GM21786 (cell line): ENCODE data around the gene TECPR1.

Experiments
- ATAC-seq: cut with Tn5 transposase; IDR thresholded peaks from one replicate; pipeline ENCODE4 v1.9.1; 2021; ENCODE audit not compliant: unreplicated experiment

Gene TECPR1

DNA sequence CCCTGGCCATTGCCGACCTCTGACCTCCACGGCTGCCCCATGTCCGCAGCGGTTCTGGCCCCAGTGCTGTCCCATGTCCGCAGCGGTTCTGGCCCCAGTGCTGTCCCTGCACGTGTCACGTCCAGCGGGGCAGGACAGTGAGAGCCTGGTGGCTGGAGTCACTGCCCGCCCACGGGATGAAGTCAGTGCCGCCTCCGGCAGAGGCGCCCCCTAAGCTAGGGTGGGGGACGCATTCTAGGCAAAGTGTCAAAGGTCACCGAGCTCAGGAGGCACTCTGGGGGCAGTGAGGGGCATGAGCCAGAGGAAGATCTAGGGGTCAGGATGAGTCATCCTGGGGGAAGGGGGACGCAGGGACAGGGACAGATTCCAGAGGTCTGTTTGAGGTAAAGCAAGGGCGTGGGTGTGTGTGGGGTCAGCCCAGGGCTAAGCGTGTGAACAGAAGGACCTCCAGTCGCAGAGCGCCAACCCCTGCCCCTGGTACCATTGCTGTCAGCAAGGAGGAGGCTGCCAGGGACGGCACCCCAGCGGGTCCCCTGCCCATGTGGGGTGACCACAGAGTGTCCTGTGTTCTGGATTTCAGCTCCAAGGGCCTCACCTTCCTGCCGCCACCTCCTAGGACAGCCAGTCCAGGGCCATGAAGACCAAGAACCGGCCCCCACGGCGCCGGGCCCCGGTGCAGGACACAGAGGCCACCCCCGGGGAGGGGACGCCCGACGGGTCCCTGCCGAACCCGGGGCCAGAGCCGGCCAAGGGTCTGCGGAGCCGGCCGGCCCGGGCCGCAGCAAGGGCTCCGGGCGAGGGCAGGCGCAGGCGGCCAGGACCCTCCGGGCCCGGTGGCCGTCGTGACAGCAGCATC is 40.1 kb downstream of the TECPR1 start:
- ATAC-seq, result no peak

DNA sequence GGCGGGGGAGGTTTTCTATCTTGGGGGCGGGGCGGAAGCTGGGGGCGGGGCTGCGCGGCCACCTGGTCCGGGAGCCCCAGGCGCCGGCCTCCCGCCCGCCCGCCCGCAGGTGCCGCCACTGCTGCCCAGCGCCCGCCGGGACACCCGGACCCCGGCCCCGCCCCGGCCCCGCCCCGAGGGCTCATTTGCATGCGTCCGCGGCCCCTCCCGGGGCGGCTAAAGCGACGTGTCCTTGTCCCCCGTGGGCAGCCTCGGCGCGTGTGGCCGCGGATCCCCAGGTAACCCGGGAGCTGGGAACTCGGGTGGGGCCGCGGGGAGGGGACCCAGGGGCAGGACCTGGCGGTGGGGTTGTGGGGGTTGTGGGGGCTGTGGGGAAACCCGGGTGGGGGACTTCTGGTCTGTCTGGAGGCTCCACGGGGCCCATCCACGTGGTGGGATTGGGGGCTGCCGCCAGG is 40.8 kb downstream of the TECPR1 start, which contains the start of gene BHLHA15:
BHLHA15 (plus strand) TSS at position 219 of the 455 bp plus-strand sequence. CDS start 871 bp downstream, outside the sequence.
- ATAC-seq, result no peak

DNA sequence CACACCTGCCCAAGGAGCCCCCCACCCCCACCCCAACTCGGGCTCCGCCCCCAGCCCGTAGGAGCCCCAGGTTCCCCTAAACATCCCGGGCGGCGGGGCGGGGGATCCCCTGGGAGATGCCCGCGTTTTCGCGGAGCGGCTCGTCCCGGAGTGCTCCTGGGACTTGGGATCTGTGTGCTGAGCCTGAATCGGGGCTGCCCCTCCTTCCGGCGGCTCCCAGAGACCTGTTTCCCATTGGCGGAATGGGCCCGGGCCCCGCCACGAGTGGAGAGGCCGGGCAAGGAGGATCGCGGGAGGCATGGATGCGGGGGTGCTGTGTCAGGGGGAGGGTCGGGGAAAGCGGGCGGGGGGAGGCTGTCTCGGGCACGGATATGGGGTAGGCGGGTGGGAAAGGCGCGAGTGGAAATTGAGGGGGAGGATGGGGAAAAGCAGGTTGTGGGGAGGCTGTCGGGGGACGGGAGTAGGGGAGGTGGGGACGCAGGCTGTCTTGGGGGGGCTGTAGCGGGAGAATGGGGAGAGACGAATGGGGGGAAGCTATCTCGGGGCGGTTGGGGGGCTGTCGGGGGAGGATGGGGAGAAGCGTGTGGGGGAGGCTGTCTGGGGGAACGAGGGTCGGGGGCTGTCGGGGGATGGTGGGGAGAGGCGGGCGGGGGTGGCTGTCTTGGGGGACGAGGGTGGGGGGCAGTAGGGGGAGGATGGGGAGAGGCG is 41.4 kb downstream of the TECPR1 start:
- no peak for ATAC-seq

DNA sequence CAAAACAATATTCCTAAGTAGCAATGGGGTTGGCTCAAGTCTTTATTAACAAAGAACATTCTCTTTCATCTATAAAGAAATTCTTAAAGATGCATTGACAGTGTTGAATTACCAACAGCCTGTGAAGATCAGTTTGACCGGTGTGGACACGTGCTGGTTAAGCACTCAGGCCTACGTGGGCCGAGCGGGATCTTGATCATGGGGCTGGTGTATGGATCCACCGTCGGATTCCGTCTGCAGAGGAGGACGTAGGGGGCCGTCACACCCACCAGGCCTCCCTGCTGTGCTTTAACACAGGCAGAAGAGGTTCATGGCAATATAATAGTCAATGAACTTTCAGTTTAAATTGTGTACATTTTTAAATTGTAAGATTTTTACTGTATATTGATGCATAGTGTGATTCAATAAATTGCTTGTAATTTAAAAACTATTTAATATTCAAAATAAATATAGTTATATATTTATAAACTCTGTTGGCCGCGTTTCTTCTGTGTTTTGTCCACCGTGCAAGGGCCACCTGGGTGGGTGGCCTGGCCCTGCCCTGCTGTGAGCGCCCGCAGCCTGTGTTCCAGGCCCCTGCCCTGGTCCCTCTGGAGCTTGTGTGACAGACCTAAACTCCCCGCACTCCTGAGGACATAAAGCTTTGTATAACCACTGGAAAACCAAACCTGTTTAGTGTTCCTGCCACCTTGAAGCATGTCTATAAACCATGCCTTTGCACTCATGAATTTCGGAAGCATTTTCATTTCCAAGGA is 42.7 kb downstream of the TECPR1 start:
- ATAC-seq, result no peak

DNA sequence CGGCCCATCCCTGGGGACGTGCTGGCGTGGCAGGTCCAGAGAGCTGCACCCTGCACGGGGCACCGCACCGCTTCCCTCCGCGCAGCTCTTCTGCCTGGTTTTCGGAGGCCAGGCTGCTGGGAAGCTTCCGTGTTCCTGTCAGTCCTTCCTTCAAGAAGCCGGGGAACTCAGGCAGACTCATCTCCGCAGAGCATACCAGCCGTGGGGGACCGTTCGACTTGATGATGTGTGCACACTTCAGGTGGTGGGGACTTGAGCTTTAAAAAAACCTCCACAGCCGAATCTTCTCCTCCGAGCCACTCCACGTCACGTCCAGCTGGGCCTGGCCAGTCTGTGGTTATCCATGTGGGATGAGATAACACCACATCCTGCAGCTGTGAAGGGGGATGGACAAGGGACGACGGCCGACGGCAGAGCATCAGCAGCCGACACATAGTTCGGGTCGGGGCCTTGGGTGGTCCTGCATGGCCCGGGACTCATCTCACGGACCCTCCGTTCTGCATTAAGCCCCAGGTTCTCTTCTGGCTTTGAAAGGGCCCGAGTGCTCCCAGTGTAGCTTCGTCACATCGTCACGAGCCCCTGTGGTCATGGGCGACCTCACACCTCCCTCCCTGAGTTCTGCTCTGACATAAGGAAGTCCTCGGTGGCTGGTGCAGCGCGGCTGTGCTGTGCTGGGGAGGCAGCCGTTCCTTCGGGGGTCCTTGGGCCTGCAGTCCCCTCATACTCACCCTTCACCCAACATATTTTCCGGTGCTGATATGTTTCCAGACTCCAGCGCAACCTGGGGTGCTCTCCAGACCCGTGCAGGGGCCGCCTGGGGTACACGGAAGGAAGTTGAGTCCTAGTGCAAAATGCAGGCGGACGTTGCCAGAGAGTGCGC is 45.3 kb downstream of the TECPR1 start:
- no peak for ATAC-seq

GRCh38 chr7:98205162-98205845 is 46.7 kb downstream of the TECPR1 start:
- ATAC-seq, result no peak

GRCh38 chr7:98204670-98205069 is 47.4 kb downstream of the TECPR1 start:
- ATAC-seq, result no peak

DNA sequence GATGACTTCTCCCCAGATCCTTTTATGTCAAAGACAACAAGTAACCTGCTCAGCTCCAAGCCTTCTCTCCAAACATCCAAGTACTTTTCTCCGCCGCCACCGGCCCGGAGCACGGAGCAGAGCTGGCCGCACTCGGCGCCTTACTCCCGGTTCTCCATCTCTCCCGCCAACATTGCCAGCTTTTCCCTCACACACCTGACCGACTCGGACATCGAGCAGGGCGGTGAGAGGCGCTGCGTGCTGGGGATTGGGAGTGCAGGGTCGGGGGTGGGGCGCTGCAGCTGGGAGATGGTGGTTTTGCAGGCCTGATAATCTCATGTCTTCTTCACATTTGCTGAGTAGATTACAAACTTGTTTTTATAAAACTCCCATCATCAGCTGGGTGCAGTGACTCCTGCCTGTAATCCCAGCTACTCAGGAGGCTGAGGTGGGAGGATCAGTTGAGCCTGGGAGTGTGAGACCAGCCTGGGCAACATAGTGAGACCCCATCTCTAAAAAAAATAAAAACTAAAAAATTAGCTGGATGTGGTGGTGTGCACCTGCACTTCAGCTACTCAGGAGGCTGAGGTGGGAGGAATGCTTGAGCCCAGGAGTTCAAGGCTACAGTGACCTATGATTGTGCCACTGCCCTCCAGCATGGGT is 47.9 kb downstream of the TECPR1 start:
- no peak for ATAC-seq

DNA sequence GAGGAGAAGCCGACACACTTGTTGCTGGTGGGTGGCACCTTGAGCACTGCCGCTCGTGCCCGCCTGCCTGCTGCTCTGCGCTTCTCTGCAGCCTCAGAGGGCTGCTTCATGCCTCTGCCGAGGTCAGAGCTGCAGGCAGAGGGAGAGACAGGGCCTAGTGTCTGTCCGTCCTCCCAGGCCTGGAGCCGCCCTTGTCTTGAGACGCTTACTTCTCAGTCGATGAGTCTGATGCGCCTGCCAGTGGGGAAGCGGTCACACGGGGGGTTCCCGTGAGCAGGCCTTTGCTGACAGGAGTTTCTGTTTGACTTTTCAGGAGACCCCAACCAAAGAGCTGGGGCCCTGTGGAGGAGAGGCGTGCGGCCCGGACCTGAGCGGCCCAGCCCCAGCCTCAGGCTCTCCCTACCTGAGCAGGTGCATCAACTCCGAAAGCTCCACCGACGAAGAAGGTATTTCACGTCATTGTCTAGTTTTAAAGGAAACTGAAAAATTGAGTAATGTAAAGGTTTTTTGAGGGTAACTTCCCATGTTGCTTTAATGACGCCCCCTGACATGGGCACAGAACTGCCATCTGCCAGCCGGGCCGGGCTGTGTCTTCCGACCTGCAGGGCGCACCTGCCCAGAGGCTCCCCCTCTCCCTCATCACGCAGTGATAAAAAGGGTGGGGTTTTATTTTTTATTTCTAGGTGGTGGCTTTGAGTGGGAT is 48.6 kb downstream of the TECPR1 start:
- peak; percentile 29 for ATAC-seq

DNA sequence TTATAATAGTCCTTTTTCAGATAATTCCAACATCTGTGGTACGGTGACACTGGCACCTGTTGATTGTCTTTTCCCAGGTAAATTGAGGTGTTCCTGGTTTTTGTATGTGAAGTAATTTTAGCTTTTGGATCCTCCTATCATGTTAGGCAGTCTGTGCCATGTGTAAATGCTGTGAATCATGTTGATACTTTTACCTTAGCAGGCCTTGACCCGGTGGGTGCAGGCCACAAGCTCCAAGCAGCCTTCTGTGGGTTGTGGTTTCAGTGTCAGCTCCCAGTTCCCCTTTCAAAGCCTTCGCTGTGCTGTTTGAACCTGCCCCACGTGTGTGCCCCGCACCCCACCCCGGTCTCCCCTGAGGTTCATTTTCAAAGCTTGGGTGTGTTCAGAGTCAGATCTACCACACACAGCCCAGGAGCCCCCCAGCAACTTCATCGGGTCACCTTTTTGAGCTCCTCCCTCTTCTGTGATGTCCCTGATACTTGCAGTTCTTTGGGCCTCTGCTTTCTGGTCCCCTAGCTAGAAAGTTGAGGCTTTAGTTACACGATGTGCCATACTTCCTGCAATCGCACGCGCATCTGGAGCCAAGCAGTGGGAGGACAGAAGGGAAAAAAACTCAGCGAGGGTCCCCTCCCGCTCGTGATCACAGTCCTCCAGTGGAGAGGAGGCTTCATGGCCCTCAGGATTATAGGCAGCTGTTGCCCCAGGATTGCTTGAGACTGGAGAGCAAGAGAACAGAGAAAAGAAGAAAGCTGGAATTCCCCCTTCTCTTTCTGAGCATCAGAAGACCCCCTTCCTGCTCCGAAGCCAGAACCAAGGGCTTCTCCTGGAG is 49.5 kb downstream of the TECPR1 start:
- ATAC-seq, result peak; percentile 90

- peak; percentile 31 for ATAC-seq
Observed at GRCh38 chr7:98200364-98200763, 51.7 kb downstream of the TECPR1 start.

DNA sequence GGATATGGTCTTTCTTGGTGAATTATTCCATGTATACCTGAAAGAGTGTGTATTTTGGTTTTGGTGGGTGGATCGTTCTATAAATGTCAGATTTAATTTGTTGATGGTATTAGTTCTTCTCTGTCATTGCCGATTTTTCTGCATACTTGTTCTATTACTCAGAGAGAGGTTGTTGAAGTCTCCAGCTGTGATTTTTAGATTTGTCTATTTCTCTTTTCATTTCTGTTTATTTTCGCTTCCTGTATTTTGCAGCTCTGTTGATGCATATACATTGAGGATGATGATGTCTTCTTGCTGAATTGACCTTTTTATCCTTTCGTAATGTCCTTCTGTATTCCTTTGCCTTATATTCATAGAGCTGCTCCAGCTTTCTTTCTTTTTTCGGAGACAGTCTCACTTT is 52.9 kb downstream of the TECPR1 start:
- ATAC-seq, result no peak

GRCh38 chr7:98196706-98197605 is 55.1 kb downstream of the TECPR1 start:
- ATAC-seq, result no peak

GRCh38 chr7:98194672-98195457 is 57.2 kb downstream of the TECPR1 start:
- ATAC-seq, result no peak

- ATAC-seq, result no peak
Observed at GRCh38 chr7:98194186-98194585, 57.8 kb downstream of the TECPR1 start.
